OCI-M1 (cell line): ENCODE results near the gene POU2AF3.
"Not testable (repeated sequence)": the region's sequence is repeated elsewhere in the genome, so short reads cannot be mapped to it uniquely, and the experiment has no call there.

Experiments used
- DNase-seq: peaks from one replicate; lab custom pipeline; 2025; lab: John Stamatoyannopoulos, UW

POU2AF3 gene

DNA sequence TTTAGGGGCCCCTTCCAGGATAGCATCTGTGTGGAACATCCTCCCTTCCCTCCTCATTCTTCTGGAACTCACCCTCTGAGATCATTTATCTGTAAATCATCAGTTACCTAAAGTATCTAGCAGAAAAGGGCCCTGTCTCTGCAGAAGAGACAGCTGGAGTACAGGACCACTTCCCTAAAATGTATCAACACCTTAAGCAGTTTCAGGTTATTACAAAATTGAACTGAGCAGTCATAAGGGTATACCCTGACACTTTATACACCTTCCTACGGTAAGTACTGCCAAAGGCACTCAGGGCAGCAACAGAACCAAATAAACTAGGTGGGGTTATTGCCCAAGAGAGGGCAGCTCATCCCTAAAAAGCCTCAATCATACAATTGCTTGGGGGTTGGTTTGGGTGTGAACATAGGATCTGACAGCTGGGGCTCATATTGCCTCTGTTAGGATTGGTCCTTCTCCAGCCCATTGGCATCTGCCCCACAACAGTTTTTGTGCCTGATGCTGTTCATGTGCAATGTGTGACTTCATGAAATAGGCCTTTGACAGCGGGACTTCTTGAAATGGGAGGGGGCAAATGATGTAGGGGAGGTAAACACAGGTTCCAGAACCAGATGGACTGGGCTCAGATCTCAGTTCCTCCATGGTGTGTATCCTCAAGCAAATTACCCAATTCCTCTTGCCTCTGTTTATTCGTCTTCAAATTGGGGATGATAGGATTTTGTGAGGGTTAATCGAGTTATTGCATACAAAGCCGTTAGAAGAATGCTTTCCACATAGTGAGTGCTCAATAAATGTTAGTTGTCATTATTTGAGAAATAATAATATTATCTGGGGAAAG lies 2.9 kb downstream of the POU2AF3 start:
- no peak for DNase-seq

DNA sequence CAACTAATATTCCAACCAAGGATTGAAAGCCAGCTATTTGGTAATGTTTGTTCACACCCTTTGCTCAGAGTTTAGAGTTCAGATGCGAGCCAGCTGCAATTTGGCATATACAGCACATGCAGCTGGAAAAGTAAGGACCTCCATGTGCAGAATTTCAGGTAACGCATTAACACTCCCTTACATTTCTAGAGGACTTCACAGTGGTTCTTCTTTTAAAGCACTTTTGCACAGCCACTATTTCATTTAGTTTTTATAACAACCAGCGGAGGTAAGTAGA lies 3.4 kb downstream of the POU2AF3 start:
- no peak for DNase-seq

DNA sequence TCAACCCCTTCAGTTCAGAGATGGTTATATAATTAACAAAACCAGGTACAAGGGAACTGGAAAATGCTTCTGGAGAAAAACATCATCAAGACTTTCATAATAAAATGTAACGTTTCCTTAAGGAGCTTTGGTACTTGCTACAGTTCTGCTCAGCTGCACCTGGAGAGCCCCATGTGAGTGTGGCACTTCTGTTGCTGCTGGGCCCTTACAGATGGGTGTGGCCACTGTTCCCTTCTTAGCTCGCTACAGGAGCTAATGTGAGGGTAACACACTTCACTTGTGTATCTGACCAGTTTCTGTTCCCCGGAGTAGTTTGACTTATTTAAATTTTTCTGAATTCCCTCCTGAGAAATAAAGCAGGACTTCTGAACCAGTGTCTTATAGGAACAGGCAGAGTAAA lies 4.0 kb downstream of the POU2AF3 start:
- no peak for DNase-seq

DNA sequence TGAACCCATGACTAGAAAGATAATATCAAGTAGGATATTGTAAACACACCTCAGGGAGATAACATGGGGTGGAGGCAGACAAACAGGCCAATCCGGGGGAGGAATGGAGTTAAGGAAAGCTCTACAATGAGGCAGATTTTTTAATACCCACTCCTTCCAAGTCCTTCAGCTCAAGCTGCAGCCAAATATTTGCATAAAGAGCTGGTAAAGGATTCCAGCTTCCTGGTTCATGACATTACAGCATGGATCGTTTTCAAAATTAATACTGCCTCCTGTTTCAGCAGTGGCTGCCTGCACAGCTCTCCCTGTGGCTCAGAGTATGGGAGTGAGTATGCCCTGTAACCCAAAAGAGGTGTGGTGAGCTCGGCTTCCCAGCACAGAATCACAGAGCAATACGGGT lies 5.1 kb downstream of the POU2AF3 start:
- DNase-seq, result no peak

DNA sequence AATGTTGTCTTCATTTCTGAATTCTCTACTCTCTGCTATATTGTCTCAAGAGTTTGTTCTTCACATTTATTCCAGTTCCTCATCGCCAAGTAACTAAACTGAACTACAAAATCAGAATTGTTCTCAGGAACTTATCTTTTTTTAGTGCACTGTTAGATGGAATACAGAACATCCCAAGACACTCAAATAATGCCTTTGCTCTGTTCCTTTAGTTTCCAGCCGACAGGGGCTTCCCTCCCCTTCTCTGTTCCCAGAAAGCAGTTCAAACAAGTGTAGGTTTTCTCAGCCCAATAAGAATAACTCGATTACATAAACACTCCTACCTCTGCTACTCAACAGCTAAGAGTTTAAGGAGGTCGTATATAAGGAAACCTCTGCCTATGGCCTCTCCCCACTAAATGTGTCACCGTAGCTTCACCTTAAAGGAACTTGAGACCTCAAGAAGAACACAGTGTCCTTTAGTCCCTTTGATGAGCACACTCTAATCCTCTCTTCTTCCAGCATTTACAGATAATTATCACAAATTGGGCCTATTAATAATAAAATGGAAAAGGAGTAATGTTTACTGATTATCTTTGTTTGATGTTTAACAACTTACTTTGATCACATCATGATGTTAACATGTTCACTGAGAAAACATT lies 6.9 kb downstream of the POU2AF3 start:
- no peak for DNase-seq

DNA sequence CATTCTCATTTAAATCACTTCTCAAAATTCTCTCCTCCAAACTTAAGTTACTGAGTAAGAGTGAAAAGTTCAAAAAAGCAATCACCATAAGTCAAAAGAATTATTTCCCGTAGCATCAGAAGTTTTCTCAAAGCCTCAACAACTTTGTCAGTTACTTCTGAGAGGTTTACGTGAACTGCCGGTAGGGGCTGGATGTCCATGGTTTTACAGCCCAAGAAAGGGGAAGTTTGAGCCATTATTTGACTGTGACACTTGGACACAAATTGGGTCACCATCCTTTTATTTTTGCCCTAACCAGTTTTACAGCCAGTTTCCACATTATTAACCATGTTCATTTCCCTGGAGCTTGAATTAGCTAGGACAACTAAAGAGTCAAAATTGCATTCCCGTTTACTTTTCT lies 7.5 kb downstream of the POU2AF3 start:
- DNase-seq, result peak; percentile 35

DNA sequence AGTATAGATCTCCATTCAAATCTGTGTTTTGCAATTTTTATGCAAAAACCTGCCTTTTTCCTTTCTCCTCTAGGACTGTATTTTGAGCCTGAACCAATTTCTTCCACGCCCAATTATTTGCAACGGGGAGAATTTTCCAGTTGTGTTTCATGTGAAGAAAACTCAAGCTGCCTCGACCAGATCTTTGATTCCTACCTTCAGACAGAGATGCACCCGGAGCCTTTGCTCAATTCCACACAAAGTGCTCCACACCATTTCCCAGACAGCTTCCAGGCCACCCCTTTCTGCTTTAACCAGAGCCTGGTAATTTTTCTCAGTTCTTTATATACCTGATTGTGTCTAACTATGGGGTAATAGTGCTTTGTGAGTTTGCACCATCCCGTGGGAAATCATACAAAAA lies 8.0 kb downstream of the POU2AF3 start:
- no peak for DNase-seq

DNA sequence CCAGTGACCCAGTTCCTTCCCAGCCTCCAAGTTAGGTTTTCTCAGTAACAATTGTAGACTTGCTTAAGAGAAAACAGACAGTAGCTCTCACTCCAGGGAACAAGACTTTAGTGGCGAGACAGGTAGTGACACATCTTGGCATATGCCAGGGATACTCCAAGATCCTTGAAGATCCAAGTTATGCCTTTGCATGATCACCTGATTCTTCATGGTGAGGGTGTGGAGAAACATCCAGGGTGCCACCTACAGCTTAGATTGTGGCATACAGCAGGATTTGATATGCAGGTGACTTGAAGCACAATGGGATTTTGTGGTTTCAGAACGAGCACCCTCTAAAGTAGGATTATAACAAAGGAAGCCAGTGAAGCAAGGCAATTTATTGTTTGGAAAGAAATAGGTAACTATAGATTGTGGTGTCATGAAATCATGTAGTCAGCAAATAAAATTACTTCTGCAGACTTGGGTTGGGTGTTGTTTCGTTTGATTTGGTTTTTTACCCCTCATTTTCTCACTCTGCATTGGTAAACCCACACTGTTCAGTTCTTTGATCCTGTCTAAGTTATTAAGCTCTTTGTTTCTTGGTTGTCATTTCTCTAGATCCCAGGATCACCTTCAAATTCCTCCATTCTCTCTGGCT lies 9.2 kb downstream of the POU2AF3 start:
- no peak for DNase-seq

DNA sequence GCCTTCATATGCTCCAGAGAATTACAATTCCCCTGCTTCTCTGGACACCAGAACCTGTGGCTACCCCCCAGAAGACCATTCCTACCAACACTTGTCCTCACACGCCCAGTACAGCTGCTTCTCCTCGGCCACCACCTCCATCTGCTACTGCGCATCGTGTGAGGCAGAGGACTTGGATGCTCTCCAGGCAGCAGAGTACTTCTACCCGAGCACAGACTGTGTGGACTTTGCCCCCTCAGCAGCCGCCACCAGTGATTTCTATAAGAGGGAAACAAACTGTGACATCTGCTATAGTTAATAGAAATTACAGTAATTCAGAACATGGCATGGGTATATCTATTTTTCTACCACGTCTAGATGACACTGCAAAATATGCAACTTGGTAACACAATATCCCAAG lies 9.8 kb downstream of the POU2AF3 start:
- DNase-seq, result no peak

DNA sequence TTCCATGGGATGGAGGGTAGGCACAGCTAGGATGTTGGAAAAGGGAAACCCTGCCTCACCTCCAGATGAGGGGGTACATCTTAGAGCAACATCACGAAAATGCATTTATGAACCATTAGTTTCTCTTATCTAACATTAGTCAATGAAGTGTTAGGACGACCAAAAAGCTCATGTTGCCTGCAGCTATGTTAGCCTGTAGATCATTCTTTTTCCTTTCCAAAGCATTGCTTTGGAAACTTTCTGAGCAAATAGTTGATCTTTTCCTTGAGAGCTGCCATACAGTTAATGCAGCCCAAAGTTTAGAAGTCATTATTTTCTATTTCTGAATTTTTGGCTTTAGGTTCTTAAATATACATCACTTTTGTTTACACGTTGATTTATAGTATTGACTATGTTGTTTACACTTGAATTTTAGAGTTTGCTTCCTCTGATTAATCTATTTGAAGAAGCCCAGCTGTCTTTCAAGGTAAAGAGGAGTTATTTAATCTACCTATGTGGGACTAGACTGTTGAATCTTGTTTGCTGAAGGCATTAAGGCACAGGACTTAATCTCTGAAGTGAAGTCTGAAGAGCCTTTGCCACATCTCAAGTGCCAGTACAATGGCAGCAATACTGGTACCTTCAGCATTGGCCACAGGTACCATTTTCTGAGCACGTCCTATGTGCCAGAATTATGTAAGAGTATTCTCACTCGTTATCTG lies 11.0 kb downstream of the POU2AF3 start:
- DNase-seq, result no peak

DNA sequence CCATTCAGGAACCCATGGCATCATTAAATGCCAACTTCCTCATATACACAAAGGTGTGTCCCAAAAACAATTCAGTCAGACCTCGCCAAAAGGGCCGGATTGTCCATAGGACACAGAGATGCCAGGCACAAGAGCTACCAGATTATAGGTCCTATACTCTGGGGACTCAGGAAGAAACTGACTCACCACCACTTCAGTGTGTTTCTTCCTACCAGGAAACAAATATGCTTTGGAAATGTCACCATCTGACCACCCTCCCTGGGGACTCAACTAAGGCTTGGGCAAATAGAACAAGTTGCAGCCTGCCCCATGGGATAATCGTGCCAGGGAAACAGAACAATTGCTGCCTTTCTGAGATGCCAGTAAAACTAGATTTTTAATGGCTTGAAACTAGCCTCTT lies 11.7 kb downstream of the POU2AF3 start:
- DNase-seq, result no peak

DNA sequence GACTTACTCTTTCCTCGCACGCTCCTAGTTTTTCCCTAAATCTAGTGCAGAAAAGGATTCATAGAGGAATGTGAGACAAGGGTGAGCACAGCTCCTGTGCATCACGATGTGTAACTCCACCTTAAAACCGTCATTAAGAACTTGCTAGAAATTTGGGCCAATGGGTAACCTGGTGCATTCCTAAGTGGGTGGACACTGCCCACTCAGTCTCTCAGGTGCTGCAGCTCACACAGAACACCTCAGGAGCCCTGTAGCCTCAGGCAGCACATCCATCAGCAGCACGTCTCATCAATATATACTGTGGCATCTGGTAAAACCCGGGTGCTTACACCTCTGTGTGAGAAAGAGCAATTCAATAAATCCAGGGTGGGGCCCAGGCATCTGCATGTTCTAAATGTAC lies 12.4 kb downstream of the POU2AF3 start:
- DNase-seq, result no peak

DNA sequence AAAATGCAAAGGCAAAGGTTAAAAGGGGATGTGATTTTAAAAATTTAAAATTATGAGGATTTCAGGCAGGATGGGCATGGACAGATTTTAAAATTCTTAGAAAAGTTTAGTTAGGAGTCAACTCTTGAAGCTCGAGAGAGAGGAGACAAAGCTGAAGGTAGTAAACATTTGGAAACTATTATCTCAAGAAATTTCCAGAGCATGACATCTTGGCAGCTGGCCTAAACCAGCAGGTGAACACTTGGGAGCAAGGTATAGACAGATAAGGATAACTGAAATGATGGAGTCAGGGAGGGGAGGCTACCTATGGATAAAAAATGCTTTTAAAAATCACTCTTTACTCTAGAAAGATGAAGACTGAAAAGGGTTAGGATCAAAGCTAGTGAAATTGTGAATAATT lies 13.7 kb downstream of the POU2AF3 start:
- no peak for DNase-seq

DNA sequence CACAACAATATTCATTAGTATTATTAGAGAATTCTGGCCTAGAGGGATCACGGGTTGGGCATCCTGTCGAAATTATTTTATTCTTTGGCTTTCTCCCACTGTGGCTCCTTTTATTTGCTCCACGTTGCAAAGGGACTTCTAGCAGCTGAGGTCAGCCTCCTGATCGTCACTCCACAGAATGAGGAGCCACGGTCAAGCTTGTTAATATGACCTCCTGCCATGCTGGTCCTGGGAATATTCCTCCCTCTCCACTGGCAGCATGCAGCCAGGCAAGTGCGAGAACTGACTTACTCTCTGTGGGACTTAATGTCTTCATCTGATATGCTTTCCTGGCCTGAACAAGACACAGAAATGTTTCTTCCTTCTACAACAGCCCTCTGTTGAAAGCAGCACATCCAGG lies 20.9 kb downstream of the POU2AF3 start:
- no peak for DNase-seq

DNA sequence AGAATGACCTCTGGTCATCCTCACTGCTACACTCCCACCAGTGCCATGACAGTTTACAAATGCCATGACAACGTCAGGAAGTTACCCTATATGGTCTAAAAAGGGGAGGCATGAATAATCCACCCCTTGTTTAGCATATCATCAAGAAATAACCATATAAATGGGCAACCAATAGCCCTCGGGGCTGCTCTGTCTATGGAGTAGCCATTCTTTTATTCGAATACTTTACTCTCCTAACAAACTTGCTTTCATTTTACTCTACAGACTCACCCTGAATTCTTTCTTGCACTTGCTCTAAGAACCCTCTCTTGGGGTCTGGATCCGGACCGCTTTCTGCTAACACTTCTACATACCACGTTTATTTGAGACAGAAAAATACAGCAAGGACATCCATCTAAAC lies 21.9 kb downstream of the POU2AF3 start:
- DNase-seq, result not testable (repeated sequence)

DNA sequence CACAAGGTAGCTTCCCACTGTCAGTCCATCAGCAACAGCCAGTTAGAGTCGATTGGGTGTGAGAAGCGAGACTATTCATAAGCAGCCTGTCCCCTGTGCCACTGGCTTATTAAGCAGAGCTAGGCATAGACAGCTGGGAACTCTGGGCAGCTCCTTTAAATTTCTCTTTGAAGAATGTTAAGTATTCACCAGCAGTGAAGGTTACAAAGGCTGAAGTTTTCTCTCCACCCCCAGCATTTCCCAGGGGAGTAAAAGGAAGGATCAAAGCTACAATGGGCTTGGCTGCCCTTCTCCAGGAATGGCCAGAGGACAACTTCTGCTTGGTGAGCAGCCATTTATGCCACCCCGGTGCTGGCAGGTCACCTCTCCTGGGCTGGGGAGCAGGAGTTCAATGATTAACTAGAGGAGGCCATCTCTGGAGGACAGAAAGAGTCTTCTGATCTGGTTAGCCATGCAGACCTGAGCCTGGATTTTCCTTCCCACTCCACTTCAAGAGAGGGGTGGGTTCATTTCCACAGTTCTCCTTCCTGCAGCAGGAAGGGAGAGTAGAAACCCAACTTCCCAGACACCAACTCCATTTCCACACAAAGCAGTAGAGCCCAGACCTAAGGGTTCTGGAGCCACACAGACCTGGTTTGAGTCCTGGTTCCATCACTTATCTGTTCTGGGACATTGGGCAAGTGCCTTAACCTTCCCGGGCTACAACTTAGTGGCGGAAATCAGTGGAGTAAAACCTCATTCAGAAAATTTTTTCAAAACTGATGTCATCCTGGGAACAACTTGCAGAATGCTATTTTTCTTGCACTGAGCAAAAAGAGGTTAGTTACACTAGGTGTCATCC lies 22.6 kb downstream of the POU2AF3 start:
- no peak for DNase-seq

DNA sequence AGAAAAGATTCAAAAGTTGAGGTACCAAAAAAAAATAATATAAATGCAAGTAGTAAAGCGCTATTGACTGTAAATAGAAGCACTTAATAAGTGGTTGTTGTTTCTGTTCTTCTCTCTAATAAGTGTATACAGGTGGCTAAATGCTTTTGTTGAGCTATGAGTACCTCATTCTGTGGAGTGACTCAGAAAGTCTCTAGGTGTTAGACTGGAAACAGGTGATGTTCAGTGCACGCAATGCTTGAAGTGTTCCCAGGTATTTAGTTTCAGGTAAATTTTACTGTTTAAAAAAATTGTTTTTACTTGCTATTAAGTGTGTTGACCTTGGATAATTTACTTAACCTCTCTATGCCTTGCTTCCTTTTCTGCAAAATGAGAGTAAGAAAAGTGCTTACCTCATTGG lies 24.2 kb downstream of the POU2AF3 start:
- no peak for DNase-seq

DNA sequence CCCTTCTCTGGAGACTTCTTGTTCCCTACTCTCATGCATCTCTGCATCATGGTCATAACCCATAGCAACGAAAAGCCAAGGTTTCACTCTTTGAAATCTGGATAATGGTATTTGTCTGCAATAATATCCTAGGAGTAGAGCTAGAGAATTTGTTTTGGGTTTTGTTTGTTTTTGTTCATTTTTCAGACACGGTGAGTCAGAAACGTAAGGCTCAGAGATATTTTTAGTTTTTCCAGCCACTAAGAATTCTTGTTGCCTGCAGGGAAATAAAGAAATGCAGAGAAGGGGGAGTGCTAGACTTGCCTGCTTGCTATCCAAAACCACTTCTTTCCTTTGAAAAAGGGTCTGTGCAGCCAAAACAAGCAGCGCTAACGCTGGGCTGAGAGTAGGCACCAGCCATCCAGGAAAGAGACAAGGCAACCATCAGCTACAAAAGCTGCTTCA lies 26.0 kb downstream of the POU2AF3 start:
- DNase-seq, result no peak

DNA sequence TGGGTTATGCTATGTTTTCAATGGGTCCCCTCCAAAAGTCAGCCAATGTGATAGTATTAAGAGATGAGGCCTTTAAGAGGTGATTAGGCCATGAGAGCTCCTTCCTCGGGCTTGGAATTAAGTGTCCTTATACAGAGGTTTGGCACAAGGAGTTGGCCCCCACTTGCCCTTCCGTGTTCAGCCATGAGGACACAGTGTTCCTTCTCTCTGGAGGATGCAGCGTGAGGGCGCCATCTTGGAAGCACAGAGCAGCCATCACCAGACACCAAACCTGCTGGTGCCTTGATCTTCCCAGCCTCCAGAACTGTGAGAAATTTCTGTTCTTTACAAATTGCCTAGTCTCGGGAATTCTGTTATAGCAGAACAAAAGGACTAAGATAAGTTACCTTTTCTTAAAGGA lies 26.9 kb downstream of the POU2AF3 start:
- DNase-seq, result no peak

DNA sequence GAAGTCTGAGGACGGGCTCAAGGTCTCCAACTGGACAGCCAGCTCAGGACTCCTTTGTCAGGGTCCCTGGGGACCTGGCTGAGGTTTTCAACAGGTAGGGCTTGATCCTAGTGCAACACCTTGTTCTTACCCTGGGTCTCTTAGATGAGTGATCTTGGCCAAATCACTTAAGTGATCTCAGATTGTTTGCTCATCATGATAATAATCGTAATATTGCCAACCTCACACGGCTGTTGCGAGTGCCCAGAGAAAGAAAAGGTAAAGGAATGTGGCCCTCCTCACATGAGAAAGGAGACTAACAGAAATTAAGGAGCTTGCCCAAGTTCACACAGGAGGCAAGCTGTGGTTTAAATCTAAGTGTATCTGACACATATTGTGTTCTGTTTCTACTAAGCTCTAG lies 28.5 kb downstream of the POU2AF3 start:
- no peak for DNase-seq

DNA sequence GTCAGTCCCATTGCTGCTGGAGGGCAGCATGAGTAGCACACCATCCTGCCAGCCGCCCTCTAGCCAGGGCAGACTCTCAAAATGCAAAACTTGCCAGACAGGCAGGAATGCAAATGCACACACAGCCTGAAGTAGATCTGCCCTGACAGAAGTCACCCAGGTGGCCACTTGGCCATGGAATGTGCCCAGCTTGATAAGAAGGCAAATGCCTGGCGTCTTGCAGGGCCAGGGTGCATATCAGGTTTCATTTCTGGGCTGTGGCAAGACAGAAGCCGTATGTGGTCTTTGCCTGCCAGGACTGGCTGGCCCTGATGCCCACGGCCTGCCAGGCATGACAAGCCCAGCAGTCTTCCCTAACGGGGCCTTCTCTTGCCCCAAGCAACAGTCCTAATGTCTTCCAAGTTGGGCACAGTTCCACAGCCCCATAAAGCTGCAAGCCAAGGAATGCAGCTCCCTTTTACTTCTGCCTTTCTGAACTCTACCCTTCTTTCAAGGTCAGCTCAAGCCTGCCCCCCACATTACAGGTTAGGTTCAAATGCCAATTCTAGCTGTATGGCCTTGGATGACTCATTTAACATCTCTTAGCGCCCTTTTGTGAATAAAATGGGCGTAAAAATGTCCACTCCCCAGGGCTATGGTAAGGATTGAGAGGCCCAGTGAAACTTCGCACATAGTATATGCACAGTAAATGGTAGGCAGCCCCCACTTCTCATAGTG lies 29.7 kb downstream of the POU2AF3 start:
- no peak for DNase-seq
